Nephron progenitor cell (in vitro differentiated cells): ENCODE data around the gene SMIM17.

Experiments used
- DNase-seq: peaks from one replicate; pipeline ENCODE4 v3.0.0; 2021
- H3K27ac Mint-ChIP-seq: 2 replicates; pipeline ENCODE4 v1.8.0; 2021; ENCODE audit warnings: mild to moderate bottlenecking, moderate library complexity, mixed read lengths
- H3K27me3 Mint-ChIP-seq: 2 replicates; pipeline ENCODE4 v1.8.0; 2021; ENCODE audit warnings: mild to moderate bottlenecking, low read depth, mixed read lengths; ENCODE audit not compliant: poor library complexity
- H3K36me3 Mint-ChIP-seq: 2 replicates; pipeline ENCODE4 v1.8.0; 2021; ENCODE audit warnings: low read depth, mixed read lengths
- H3K4me1 Mint-ChIP-seq: 2 replicates; pipeline ENCODE4 v1.8.0; 2021; ENCODE audit warnings: mixed read lengths
- H3K4me3 Mint-ChIP-seq: 2 replicates; pipeline ENCODE4 v1.8.0; 2021; ENCODE audit warnings: mild to moderate bottlenecking, moderate library complexity, mixed read lengths
- H3K9me3 Mint-ChIP-seq: 2 replicates; pipeline ENCODE4 v1.8.0; 2021; ENCODE audit warnings: mild to moderate bottlenecking, moderate library complexity, mixed read lengths
- CTCF ChIP-seq: fragments of 200-600 bp; sonication (generic); IDR thresholded peaks from 2 replicates; pipeline ENCODE4 v1.5.0; 2021; ENCODE audit warnings: antibody characterized with exemption

SMIM17 gene

DNA sequence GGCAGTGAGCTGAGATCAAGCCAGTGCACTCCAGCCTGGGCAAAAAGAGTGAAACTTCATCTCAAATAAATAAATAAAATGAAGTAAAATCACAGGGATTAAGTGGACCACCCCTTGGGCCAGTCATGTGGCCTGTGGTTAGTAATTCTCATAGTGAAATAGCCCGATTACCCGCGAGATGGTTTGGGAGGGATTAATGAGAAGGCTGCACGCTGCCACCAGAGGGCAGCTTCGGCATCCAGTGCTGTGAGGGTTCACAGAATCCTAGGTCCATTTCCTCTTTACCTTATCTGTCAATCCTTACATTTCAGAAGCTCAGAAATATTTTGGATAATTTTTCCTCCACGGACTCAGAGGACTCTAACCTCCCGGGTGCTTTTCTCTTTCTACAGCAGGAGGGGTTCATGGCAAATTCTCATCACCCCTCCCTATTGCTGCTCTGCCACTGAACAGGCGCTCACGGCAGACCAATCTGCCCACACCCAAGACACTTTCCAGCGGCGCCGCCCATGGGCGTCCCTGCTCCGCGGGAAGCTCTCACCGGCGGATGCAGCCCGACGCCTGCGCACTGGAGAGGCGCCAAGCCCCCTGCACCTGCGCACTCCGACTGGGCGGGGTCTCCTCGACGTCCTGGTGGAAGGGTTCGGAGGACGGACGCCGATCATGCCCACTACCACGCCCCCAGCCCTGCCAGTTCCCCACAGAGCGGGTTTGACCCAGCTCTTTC lies 17.6 kb downstream of the SMIM17 start:
- no peak overlapping the region for H3K27ac Mint-ChIP-seq
- H3K9me3 Mint-ChIP-seq, result peaks cover 88% of the 10 kb centered on the region
- H3K4me1 Mint-ChIP-seq, result no peaks in the 10 kb centered on the region
- peaks cover 4% of the 10 kb centered on the region for H3K27me3 Mint-ChIP-seq
- H3K36me3 Mint-ChIP-seq, result no peaks in the 10 kb centered on the region
- TF ChIP-seq CTCF, result no peak
- no peak overlapping the region for H3K4me3 Mint-ChIP-seq
- no peak for DNase-seq

DNA sequence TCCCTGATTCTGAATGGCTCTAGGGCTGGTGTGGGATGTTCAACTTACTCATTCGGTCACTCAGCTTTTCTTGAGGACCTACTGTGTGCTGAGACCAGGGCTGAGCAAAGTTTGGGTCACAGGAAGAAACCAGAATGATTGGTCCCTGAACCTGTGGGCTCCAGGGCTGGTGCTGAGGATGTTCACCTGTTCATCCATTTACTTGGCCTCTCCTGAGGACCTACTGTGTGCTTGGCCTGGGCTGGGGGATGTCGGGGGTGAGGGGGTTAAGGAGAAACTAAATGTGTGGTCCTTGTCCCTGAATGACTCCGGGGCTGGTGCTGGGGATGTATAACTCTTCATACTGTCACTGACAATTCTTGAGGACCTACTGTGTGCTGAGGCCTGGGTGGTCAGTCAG lies 18.3 kb downstream of the SMIM17 start:
- peaks cover 4% of the 10 kb centered on the region for H3K27me3 Mint-ChIP-seq
- H3K4me1 Mint-ChIP-seq, result no peaks in the 10 kb centered on the region
- no peak for DNase-seq
- no peak for TF ChIP-seq CTCF
- H3K27ac Mint-ChIP-seq, result no peak overlapping the region
- H3K9me3 Mint-ChIP-seq, result peaks cover 91% of the 10 kb centered on the region
- H3K36me3 Mint-ChIP-seq, result no peaks in the 10 kb centered on the region
- H3K4me3 Mint-ChIP-seq, result no peak overlapping the region

- no peaks in the 10 kb centered on the region for H3K36me3 Mint-ChIP-seq
- TF ChIP-seq CTCF, result no peak
- peaks cover 4% of the 10 kb centered on the region for H3K27me3 Mint-ChIP-seq
- H3K9me3 Mint-ChIP-seq, result peaks cover 95% of the 10 kb centered on the region
- no peak overlapping the region for H3K27ac Mint-ChIP-seq
- no peaks in the 10 kb centered on the region for H3K4me1 Mint-ChIP-seq
- no peak for DNase-seq
- H3K4me3 Mint-ChIP-seq, result no peak overlapping the region
These were observed 21.1 kb downstream of the SMIM17 start for GRCh38 chr19:56663931-56664500.

DNA sequence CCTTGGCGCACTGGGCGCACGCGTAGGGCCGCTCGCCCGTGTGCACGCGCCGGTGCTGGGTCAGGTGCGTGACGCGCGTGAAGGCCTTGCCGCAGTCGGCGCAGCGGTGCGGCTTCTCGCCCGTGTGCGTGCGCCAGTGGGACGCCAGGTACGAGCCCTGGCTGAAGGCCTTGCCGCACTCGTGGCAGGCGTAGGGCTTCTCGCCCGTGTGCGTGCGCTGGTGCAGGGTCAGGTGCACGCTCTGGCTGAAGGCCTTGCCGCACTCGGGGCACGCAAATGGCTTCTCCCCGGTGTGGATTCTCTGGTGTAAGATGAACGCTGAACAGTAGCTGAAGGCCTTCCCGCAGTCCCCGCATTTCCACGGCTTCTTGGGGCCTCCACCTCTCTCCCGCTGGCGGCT lies 21.6 kb downstream of the SMIM17 start:
- TF ChIP-seq CTCF, result no peak
- no peaks in the 10 kb centered on the region for H3K27me3 Mint-ChIP-seq
- H3K9me3 Mint-ChIP-seq, result peaks cover 92% of the 10 kb centered on the region
- H3K4me1 Mint-ChIP-seq, result no peaks in the 10 kb centered on the region
- no peaks in the 10 kb centered on the region for H3K36me3 Mint-ChIP-seq
- no peak for DNase-seq
- H3K27ac Mint-ChIP-seq, result no peak overlapping the region
- no peak overlapping the region for H3K4me3 Mint-ChIP-seq

DNA sequence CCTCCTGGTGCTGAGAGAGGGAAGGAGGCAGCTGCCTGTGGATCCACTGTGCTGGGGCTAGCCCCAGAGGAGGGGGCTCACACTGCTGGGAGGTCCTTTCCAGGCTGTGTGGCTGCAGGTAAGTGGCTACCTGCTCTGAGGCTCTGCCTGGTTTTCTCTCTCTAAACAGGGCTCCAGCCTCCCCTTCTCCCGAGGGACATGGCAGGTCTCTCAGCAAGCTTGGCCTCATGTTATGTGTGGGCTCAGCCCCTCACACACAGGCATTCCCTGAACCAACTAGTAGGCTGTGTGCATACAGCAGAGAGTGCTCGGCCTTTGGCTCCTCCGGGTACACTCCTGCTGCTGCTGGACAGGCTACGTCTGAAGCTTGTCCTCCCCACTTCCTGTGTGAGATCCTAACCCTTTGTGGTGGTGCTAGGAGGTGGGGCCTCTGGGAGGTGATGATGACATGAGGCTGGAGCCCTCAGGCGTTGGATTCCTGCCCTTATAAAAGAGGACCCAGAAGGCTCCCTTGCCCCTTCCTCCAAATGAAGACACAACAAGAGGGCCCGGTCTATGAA lies 24.4 kb downstream of the SMIM17 start:
- Mint-ChIP-seq H3K4me3 (no peak overlapping the region), H3K4me1 (no peaks in the 10 kb centered on the region), H3K9me3 (peaks cover 85% of the 10 kb centered on the region), H3K27me3 (no peaks in the 10 kb centered on the region), H3K27ac (no peak overlapping the region), H3K36me3 (no peaks in the 10 kb centered on the region)
- no peak for TF ChIP-seq CTCF
- DNase-seq, result no peak

DNA sequence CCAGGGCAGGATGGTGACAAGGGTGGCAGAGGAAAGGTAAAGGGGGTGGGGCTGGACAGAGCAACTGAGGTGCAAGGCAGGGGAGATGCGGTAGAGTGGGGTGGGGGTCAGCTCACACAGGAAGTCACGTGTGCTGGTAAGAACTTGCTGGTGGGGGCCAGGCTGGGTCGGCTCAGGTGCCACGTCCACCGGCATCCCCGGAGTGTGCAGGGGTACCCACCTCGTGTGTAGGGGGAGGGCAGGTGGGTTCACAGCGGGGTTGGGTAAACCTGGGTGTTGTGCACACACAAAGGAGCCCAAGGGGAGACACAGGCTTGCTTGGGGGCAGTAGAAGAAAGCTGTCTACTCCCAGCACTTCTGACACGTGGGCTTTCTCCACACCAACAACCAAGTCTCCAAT lies 25.7 kb downstream of the SMIM17 start:
- H3K9me3 Mint-ChIP-seq, result peaks cover 85% of the 10 kb centered on the region
- H3K4me1 Mint-ChIP-seq, result no peaks in the 10 kb centered on the region
- no peak overlapping the region for H3K4me3 Mint-ChIP-seq
- H3K36me3 Mint-ChIP-seq, result no peaks in the 10 kb centered on the region
- H3K27ac Mint-ChIP-seq, result no peak overlapping the region
- no peaks in the 10 kb centered on the region for H3K27me3 Mint-ChIP-seq
- no peak for TF ChIP-seq CTCF
- DNase-seq, result no peak
